HG02938 (cell line): Measurements from ENCODE around the gene ZNF236.

Source experiments
- ATAC-seq: cut with Tn5 transposase; IDR thresholded peaks from one replicate; pipeline ENCODE4 v1.9.1; 2021; ENCODE audit warnings: mild to moderate bottlenecking, moderate library complexity; ENCODE audit not compliant: unreplicated experiment

The ZNF236 gene

DNA sequence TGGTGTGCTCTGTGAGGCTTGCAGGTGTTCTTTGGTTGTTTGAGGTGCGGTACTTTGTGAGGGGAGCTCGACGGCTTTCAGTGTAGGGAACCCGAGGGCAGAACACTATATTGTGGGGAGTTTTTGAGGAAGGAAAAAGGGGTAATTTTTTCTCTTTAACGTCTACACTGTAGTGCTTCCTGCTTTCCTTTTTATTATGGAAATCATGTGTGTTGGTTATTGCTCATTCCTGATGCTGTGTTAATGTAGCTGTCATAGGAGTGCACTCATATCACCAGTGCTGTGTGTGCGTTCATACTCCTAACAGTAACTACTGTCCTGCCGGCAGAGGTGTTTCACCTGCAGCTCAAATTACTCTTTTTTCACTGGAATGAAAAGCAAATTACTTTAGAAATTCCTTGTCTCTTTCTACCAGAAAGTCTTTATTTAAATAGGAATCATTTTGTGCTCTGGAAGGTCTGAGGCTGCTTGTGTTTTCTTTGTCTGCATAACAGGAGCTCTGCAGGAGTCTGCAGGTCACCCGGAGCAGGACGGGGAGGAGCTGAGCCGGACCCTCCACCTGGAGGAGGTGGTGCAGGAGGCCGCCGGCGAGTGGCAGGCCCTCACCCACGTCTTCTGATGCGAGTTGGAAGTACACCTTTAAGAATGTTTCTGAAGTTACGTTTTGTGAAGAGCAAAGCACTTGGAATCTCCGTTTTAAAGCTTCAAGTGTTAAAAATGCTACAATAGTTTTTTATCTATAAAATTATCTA, 145.5 kb downstream of the ZNF236 start:
- ATAC-seq, result no peak

DNA sequence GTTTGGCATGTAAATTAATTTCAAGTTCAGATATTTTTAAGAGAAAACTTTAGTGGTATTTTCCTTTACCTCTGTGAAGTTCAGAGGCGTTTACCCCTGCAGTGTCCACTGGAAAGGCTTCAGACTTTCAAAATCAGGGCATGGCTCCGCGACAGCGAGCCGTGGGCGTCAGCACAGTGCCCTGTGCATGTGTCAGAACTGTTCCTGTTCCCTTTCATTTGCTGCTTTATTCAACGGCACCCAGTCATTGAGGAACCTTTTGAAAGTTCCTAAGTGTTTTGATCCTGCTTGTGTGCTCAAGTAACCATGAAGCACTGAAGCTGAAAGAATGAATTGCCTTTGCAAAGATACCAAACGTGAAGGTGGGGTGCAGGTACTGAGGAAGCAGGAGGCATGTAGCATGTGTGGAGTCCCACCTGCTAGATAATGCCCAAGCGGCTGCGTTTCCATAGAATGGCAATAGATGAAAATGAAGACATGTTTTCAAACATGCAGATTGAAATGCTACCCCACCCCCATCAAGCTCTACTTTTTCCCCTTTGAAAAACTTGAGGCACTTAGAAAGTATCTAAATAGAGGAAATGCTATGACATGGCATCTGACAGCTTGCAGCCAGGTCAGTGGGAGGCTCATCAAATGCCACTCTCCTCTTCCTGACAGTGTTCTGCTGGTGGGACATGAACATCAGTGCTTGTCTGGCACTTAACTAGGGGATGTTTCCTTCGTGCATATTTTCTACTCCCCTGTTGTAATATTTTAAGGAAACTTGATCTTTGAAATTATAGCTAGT, 148.6 kb downstream of the ZNF236 start:
- no peak for ATAC-seq

- ATAC-seq, result no peak
These were observed 149.9 kb downstream of the ZNF236 start for GRCh38 chr18:76972241-76972640.

DNA sequence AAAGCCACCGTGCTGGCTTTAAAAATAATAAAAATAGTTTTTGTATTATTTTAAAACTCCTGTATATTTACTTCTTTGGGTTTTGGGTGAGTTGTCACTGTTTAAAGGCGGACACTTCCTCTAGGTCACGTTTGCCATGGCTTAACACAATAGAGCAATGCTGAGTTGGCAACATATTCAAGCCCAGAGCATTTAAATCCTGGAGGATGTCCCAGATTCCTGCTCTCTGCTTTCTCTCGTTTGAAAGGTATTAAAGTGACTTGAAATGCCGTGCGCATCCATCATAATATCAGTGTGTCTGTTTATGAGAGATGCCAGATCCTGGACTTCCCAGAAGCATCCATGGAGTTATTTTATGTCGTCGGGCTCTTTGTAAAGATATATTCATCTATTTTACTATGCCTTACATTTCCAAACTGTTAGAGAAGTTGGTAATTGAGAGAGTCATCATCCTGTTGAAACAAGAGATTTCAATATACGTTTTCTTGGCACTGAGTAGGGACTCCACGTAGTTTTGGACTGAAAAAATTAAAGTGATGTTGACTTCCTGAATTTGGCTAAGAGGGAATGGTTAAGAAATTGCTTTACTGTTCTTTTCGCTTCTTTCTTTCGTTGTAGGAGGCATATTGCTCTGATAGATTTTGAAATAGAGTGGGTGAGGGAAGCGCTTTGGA, 150.6 kb downstream of the ZNF236 start:
- ATAC-seq, result no peak

DNA sequence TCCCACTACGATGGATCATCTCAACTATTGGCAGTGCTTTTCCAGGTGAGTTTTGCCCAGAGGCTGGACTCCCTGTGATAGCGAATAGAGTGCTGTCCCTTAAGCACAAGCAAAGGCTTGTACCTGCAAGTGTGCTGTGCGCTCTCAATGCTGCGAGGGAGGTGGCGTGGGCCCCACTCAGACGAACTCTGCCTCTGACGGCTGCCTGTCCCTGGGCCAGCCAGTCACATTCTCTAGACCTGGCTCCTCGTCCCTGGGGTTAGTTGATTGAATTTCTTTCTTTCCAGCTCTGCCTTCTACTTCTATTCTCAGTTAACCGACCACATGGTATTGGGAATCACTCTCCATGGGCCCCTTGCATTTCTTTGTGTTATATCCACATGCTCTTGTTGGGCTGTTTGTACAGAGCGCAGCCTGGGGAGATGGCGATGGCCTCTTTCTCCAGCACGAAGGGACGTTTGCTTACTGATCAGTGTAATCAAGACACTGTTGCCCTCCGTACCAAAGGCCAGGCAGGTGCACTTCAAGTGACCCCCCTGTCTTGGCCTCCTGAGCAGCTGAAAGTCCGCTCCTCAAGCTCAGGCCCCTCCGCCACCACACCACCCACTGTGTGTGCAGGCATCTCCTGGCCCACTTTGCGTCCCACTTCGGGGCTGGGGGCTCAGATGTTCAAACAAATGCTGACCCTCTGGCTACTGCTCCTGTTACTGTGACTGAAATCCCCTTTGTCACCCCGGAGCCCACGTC, 151.3 kb downstream of the ZNF236 start:
- ATAC-seq, result no peak

- no peak for ATAC-seq
These were observed 152.0 kb downstream of the ZNF236 start for GRCh38 chr18:76974386-76974785.

GRCh38 chr18:76975577-76976110, 153.3 kb downstream of the ZNF236 start:
- ATAC-seq, result no peak

- no peak for ATAC-seq
These were observed 154.8 kb downstream of the ZNF236 start for GRCh38 chr18:76977108-76977621.

GRCh38 chr18:76977684-76978232, 155.4 kb downstream of the ZNF236 start:
- ATAC-seq, result no peak

GRCh38 chr18:76978616-76979015, 156.3 kb downstream of the ZNF236 start:
- ATAC-seq, result no peak

- no peak for ATAC-seq
These were observed 156.9 kb downstream of the ZNF236 start for GRCh38 chr18:76979111-76979751.

DNA sequence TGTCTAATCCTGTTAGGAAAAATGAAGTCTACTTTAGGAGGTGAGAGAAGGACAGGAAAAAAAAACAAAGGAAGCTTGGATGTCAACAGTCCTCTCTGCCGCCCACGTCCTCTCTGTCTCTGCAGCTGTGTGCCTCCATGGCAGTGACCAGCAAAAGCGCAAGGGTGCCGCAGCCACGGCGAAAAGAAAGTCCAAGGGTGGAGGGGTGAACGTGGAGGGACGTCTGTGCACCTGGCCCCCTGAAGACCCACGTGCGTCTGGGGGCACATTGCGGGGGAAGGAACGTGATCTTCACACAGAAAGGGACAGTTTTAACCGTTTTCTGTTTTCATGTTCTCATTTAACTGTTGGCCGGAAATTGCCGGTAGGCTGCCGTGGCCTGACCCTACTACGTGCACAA, 157.5 kb downstream of the ZNF236 start:
- ATAC-seq, result no peak

GRCh38 chr18:76980663-76981395, 158.5 kb downstream of the ZNF236 start:
- ATAC-seq, result peak; percentile 30

GRCh38 chr18:76981396-76981968, 159.1 kb downstream of the ZNF236 start:
- ATAC-seq, result peak; percentile 48

- ATAC-seq, result no peak
These were observed 159.7 kb downstream of the ZNF236 start for GRCh38 chr18:76982038-76982437.

- peak; percentile 83 for ATAC-seq
These were observed 160.7 kb downstream of the ZNF236 start for GRCh38 chr18:76982841-76983583.

- ATAC-seq, result peak; percentile 1
These were observed 161.3 kb downstream of the ZNF236 start for GRCh38 chr18:76983613-76984051.
